HL-60 (cell line): ENCODE results near the gene TRIM28.

Experiments used
- DNase-seq, 2 experiments: peaks; one replicate each; pipeline ENCODE4 v3.0.0-alpha.2; 2010 to 2020; ENCODE audit warnings: low read depth in 1 of 2, low spot score in 1 of 2
- H3K27ac ChIP-seq: fragments of 250-450 bp; sonication (Bioruptor Pico); replicated peaks from 2 replicates; pipeline ENCODE4 v1.5.1; 2020; ENCODE audit warnings: mild to moderate bottlenecking, moderate library complexity
- H3K27me3 ChIP-seq: fragments of 250-450 bp; sonication (Bioruptor Pico); 2 replicates; pipeline ENCODE4 v1.5.1; 2021; ENCODE audit warnings: mild to moderate bottlenecking, moderate library complexity; ENCODE audit not compliant: insufficient read depth, poor library complexity, severe bottlenecking
- H3K4me3 ChIP-seq: replicated peaks from 2 replicates; pipeline ENCODE4 v1.5.1; 2011; ENCODE audit warnings: mild to moderate bottlenecking, control low read depth, low read length; ENCODE audit not compliant: insufficient read depth
- CTCF ChIP-seq: IDR thresholded peaks from one replicate; pipeline ENCODE4 v1.5.1; 2011; ENCODE audit warnings: low read length, control low read depth, inconsistent platforms; ENCODE audit not compliant: insufficient read depth
- GABPA ChIP-seq: IDR thresholded peaks from 2 replicates; pipeline ENCODE4 v1.6.1; 2012; ENCODE audit warnings: low read depth
- POLR2AphosphoS5 ChIP-seq: IDR thresholded peaks from 2 replicates; pipeline ENCODE4 v1.6.1; 2012; ENCODE audit warnings: low read depth
- REST ChIP-seq: IDR thresholded peaks from 2 replicates; pipeline ENCODE4 v1.6.1; 2012; ENCODE audit warnings: low read depth; ENCODE audit not compliant: insufficient replicate concordance
- SPI1 ChIP-seq: IDR thresholded peaks from 2 replicates; pipeline ENCODE4 v1.6.1; 2012; ENCODE audit warnings: low read depth, mild to moderate bottlenecking, borderline replicate concordance

The TRIM28 gene

GRCh38 chr19:58548859-58549663, 5.2 kb downstream of the TRIM28 start:
- Histone ChIP-seq H3K4me3 (no peak overlapping the region), H3K27me3 (no peaks in the 10 kb centered on the region), H3K27ac (no peak overlapping the region)
- DNase-seq, result no peak
- TF ChIP-seq SPI1 (no peak), CTCF (no peak), REST (no peak), POLR2AphosphoS5 (no peak)

GRCh38 chr19:58549664-58550361, 5.9 kb downstream of the TRIM28 start:
- no peak overlapping the region for H3K4me3 ChIP-seq
- no peak overlapping the region for H3K27ac ChIP-seq
- peak; percentile 15; the same call in 1 of the 2 replicates for TF ChIP-seq POLR2AphosphoS5
- no peak for TF ChIP-seq GABPA
- DNase-seq, result no peak
- H3K27me3 ChIP-seq, result no peaks in the 10 kb centered on the region

- DNase-seq, result no peak
- TF ChIP-seq SPI1 (no peak), POLR2AphosphoS5 (0 out of 2 replicates have a peak, but pooled peaks have one; percentile 13)
- Histone ChIP-seq H3K4me3 (no peak overlapping the region), H3K27me3 (no peaks in the 10 kb centered on the region), H3K27ac (no peak overlapping the region)
Measured at GRCh38 chr19:58550362-58551122, 6.7 kb downstream of the TRIM28 start.

GRCh38 chr19:58551123-58551497, 7.2 kb downstream of the TRIM28 start:
- no peak overlapping the region for H3K4me3 ChIP-seq
- DNase-seq, result no peak
- H3K27me3 ChIP-seq, result no peaks in the 10 kb centered on the region
- no peak overlapping the region for H3K27ac ChIP-seq
- TF ChIP-seq POLR2AphosphoS5 (no peak), REST (no peak), SPI1 (no peak), GABPA (no peak)
